ENCODE data around the gene LUM.

The LUM gene

DNA sequence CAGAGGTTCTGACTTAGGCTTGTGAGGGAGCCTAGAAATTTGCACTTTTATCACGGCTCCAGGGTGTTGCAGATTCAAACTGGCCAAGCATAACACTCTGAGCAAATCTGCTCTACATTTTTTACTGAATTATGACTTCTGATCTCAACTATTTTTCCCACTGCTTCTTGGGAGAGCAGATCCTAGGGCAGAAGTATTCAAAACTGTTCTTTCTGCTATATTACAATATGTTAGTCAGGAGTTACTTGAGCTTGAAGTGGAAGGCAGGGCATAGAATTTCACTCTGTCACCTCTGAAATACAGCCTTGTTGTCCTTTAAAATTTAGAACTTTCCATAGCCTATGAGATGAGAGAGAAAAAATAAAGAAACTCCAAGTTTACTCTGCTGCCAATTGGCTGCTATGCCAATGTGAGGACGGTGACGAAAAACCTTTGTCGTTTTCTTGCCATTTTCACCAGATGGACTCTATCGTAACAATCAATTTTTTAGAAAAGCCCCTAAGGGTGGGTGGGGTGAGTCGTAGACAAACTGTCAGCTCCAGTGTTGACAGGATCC is 37.1 kb downstream of the LUM start:
- H2AFZ ChIP-seq (ENCODE audit: low read length): no peak overlapping the region
- no peak overlapping the region for H3K4me3 ChIP-seq (ENCODE audit: low read length)
- no peaks in the 10 kb centered on the region for H3K36me3 ChIP-seq (replicated peaks; ENCODE audit: insufficient read depth, low read length)
- no peaks in the 10 kb centered on the region for H3K4me1 ChIP-seq (ENCODE audit: low read length)
- H3K79me2 ChIP-seq (ENCODE audit: low read length): no peaks in the 10 kb centered on the region
- H3K9me3 ChIP-seq (replicated peaks; ENCODE audit: insufficient read depth, low read length): no peaks in the 10 kb centered on the region
- H3K27me3 ChIP-seq (replicated peaks; ENCODE audit: insufficient read depth, low read length): no peaks in the 10 kb centered on the region
- H3K9me2 ChIP-seq (replicated peaks; ENCODE audit: insufficient read depth, low read length): no peaks in the 10 kb centered on the region
- H3F3A ChIP-seq (ENCODE audit: insufficient read depth, low read length): no peaks in the 10 kb centered on the region
- no peak for DNase-seq
- H4K20me1 ChIP-seq (ENCODE audit: insufficient read depth, low read length): no peaks in the 10 kb centered on the region
- no peak overlapping the region for H3K9ac ChIP-seq (ENCODE audit: low read length)
- no peak overlapping the region for H3K27ac ChIP-seq (ENCODE audit: low read length)
- no peak overlapping the region for H3K4me2 ChIP-seq (ENCODE audit: low read depth, low read length)
- TF ChIP-seq, protein P1, sequence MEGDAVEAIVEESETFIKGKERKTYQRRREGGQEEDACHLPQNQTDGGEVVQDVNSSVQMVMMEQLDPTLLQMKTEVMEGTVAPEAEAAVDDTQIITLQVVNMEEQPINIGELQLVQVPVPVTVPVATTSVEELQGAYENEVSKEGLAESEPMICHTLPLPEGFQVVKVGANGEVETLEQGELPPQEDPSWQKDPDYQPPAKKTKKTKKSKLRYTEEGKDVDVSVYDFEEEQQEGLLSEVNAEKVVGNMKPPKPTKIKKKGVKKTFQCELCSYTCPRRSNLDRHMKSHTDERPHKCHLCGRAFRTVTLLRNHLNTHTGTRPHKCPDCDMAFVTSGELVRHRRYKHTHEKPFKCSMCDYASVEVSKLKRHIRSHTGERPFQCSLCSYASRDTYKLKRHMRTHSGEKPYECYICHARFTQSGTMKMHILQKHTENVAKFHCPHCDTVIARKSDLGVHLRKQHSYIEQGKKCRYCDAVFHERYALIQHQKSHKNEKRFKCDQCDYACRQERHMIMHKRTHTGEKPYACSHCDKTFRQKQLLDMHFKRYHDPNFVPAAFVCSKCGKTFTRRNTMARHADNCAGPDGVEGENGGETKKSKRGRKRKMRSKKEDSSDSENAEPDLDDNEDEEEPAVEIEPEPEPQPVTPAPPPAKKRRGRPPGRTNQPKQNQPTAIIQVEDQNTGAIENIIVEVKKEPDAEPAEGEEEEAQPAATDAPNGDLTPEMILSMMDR (IDR thresholded peaks at IDR 0.05; ENCODE audit: low read length): no peak
- TF ChIP-seq EZH2phosphoT487 (IDR thresholded peaks at IDR 0.05; ENCODE audit: low read length) (no peak), EZH2 (optimal IDR thresholded peaks at IDR 0.05; ENCODE audit: low read depth, low read length) (no peak)

GRCh38 chr12:91073426-91073825 is 37.9 kb downstream of the LUM start:
- H2AFZ ChIP-seq (ENCODE audit: low read length): no peak overlapping the region
- no peaks in the 10 kb centered on the region for H3K79me2 ChIP-seq (ENCODE audit: low read length)
- TF ChIP-seq EZH2phosphoT487 (IDR thresholded peaks at IDR 0.05; ENCODE audit: low read length): no peak
- TF ChIP-seq EZH2 (optimal IDR thresholded peaks at IDR 0.05; ENCODE audit: low read depth, low read length): no peak
- no peaks in the 10 kb centered on the region for H3K36me3 ChIP-seq (replicated peaks; ENCODE audit: insufficient read depth, low read length)
- H3K27ac ChIP-seq (ENCODE audit: low read length): no peak overlapping the region
- no peaks in the 10 kb centered on the region for H3K9me3 ChIP-seq (replicated peaks; ENCODE audit: insufficient read depth, low read length)
- H3K9me2 ChIP-seq (replicated peaks; ENCODE audit: insufficient read depth, low read length): no peaks in the 10 kb centered on the region
- no peaks in the 10 kb centered on the region for H3F3A ChIP-seq (ENCODE audit: insufficient read depth, low read length)
- no peak overlapping the region for H3K4me2 ChIP-seq (ENCODE audit: low read depth, low read length)
- H3K4me1 ChIP-seq (ENCODE audit: low read length): no peaks in the 10 kb centered on the region
- H3K9ac ChIP-seq (ENCODE audit: low read length): no peak overlapping the region
- H3K4me3 ChIP-seq (ENCODE audit: low read length): no peak overlapping the region
- no peaks in the 10 kb centered on the region for H4K20me1 ChIP-seq (ENCODE audit: insufficient read depth, low read length)
- no peaks in the 10 kb centered on the region for H3K27me3 ChIP-seq (replicated peaks; ENCODE audit: insufficient read depth, low read length)
- no peak for DNase-seq

DNA sequence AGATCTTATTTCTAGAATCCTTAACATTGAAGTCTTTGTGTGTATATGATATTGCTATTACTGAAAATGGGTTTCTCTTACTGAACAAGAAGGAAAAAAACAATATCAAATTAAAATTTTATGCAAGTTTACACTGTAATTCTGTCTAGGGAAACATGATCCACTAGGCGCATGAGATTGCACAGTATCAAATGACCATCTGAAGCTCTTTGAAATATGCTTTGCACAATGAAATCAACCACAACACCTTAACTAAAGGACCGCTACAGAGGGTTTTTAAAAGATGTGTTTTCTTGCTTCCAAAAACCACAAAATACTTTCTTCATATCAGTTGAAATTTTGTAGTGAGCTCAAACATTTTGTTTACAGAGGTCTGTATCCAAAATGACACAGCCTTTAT is 38.4 kb downstream of the LUM start:
- no peak for DNase-seq
- Histone ChIP-seq H3K79me2 (ENCODE audit: low read length) (no peaks in the 10 kb centered on the region), H4K20me1 (ENCODE audit: insufficient read depth, low read length) (no peaks in the 10 kb centered on the region), H3K4me3 (ENCODE audit: low read length) (no peak overlapping the region), H3K9me3 (replicated peaks; ENCODE audit: insufficient read depth, low read length) (no peaks in the 10 kb centered on the region), H3K9me2 (replicated peaks; ENCODE audit: insufficient read depth, low read length) (no peaks in the 10 kb centered on the region), H3K27ac (ENCODE audit: low read length) (no peak overlapping the region), H3K9ac (ENCODE audit: low read length) (no peak overlapping the region), H3F3A (ENCODE audit: insufficient read depth, low read length) (no peaks in the 10 kb centered on the region), H3K27me3 (replicated peaks; ENCODE audit: insufficient read depth, low read length) (no peaks in the 10 kb centered on the region), H3K4me2 (ENCODE audit: low read depth, low read length) (no peak overlapping the region), H3K4me1 (ENCODE audit: low read length) (no peaks in the 10 kb centered on the region), H2AFZ (ENCODE audit: low read length) (no peak overlapping the region), H3K36me3 (replicated peaks; ENCODE audit: insufficient read depth, low read length) (no peaks in the 10 kb centered on the region)
- TF ChIP-seq EZH2 (optimal IDR thresholded peaks at IDR 0.05; ENCODE audit: low read depth, low read length) (no peak), EZH2phosphoT487 (IDR thresholded peaks at IDR 0.05; ENCODE audit: low read length) (no peak)
- TF ChIP-seq, protein P1 (IDR thresholded peaks at IDR 0.05; ENCODE audit: low read length): no peak

GRCh38 chr12:91070936-91071335 is 40.4 kb downstream of the LUM start:
- H3F3A ChIP-seq (ENCODE audit: insufficient read depth, low read length): no peaks in the 10 kb centered on the region
- no peak overlapping the region for H2AFZ ChIP-seq (ENCODE audit: low read length)
- no peaks in the 10 kb centered on the region for H3K79me2 ChIP-seq (ENCODE audit: low read length)

More at GRCh38 chr12:91070936-91071335, 40.4 kb downstream of the LUM start:
- H3K27me3 ChIP-seq (replicated peaks; ENCODE audit: insufficient read depth, low read length): no peaks in the 10 kb centered on the region
- TF ChIP-seq, protein P1 (IDR thresholded peaks at IDR 0.05; ENCODE audit: low read length): no peak
- TF ChIP-seq EZH2phosphoT487 (IDR thresholded peaks at IDR 0.05; ENCODE audit: low read length) (no peak), EZH2 (optimal IDR thresholded peaks at IDR 0.05; ENCODE audit: low read depth, low read length) (no peak)
- H3K9me2 ChIP-seq (replicated peaks; ENCODE audit: insufficient read depth, low read length): no peaks in the 10 kb centered on the region
- no peaks in the 10 kb centered on the region for H3K4me1 ChIP-seq (ENCODE audit: low read length)
- H3K9ac ChIP-seq (ENCODE audit: low read length): no peak overlapping the region
- DNase-seq: no peak
- no peaks in the 10 kb centered on the region for H3K36me3 ChIP-seq (replicated peaks; ENCODE audit: insufficient read depth, low read length)
- no peak overlapping the region for H3K27ac ChIP-seq (ENCODE audit: low read length)
- no peak overlapping the region for H3K4me2 ChIP-seq (ENCODE audit: low read depth, low read length)
- H4K20me1 ChIP-seq (ENCODE audit: insufficient read depth, low read length): no peaks in the 10 kb centered on the region
- H3K4me3 ChIP-seq (ENCODE audit: low read length): no peak overlapping the region
- H3K9me3 ChIP-seq (replicated peaks; ENCODE audit: insufficient read depth, low read length): no peaks in the 10 kb centered on the region

Measured in MM.1S (cell line).